Measurements from ENCODE around the gene ENOX1.

The ENOX1 gene

GRCh38 chr13:43737392-43737923 lies 49.3 kb downstream of the ENOX1 start:
- DNase-seq, result no peak

GRCh38 chr13:43732726-43733125 lies 54.0 kb downstream of the ENOX1 start:
- no peak for DNase-seq

GRCh38 chr13:43731296-43731695 lies 55.5 kb downstream of the ENOX1 start:
- no peak for DNase-seq

GRCh38 chr13:43730642-43731041 lies 56.1 kb downstream of the ENOX1 start:
- DNase-seq, result no peak

- DNase-seq, result no peak
Measured at GRCh38 chr13:43728421-43728820, 58.4 kb downstream of the ENOX1 start.

GRCh38 chr13:43727856-43728255 lies 58.9 kb downstream of the ENOX1 start:
- no peak for DNase-seq

GRCh38 chr13:43725460-43725859 lies 61.3 kb downstream of the ENOX1 start:
- DNase-seq, result no peak

GRCh38 chr13:43720780-43721397 lies 65.9 kb downstream of the ENOX1 start:
- DNase-seq, result no peak

GRCh38 chr13:43698758-43699157 lies 88.0 kb downstream of the ENOX1 start:
- no peak for DNase-seq

GRCh38 chr13:43698009-43698408 lies 88.8 kb downstream of the ENOX1 start:
- DNase-seq, result no peak

- DNase-seq, result no peak
Measured at GRCh38 chr13:43697323-43697722, 89.4 kb downstream of the ENOX1 start.

- no peak for DNase-seq
Measured at GRCh38 chr13:43694146-43694664, 92.6 kb downstream of the ENOX1 start.

- no peak for DNase-seq
Measured at GRCh38 chr13:43693639-43694038, 93.1 kb downstream of the ENOX1 start.

- no peak for DNase-seq
Measured at GRCh38 chr13:43688227-43688907, 98.4 kb downstream of the ENOX1 start.

- DNase-seq, result no peak
Measured at GRCh38 chr13:43687038-43687437, 99.7 kb downstream of the ENOX1 start.

GRCh38 chr13:43686557-43686956 lies 100.2 kb downstream of the ENOX1 start:
- DNase-seq, result no peak

- no peak for DNase-seq
Measured at GRCh38 chr13:43684963-43685725, 101.6 kb downstream of the ENOX1 start.

- DNase-seq, result no peak
Measured at GRCh38 chr13:43682701-43683100, 104.1 kb downstream of the ENOX1 start.

GRCh38 chr13:43676320-43676719 lies 110.5 kb downstream of the ENOX1 start:
- DNase-seq, result no peak

GRCh38 chr13:43675577-43675976 lies 111.2 kb downstream of the ENOX1 start:
- DNase-seq, result no peak

- DNase-seq, result no peak
Measured at GRCh38 chr13:43669964-43670363, 116.8 kb downstream of the ENOX1 start.

- DNase-seq, result no peak
Measured at GRCh38 chr13:43669101-43669500, 117.7 kb downstream of the ENOX1 start.

- DNase-seq, result no peak
Measured at GRCh38 chr13:43666403-43666802, 120.4 kb downstream of the ENOX1 start.

GRCh38 chr13:43665388-43665787 lies 121.4 kb downstream of the ENOX1 start:
- no peak for DNase-seq

Data from activated CD4-positive, alpha-beta T cell treated with anti-CD3 and anti-CD28 coated beads, Interleukin-2, amount 50 U/mL, for 4 hours (primary cell).